Mesenchymal stem cell (in vitro differentiated cells and primary cell): ENCODE results near the gene SLC49A3.

Source experiments
- DNase-seq: peaks from one replicate; pipeline ENCODE4 v3.0.0-alpha.2; 2013
- H2AFZ ChIP-seq: one replicate; pipeline ENCODE4 v1.6.1; 2013; ENCODE audit warnings: low read depth, mild to moderate bottlenecking, control low read depth, inconsistent platforms, low read length, moderate library complexity
- H2AK5ac ChIP-seq: 2 replicates; pipeline ENCODE4 v1.6.1; 2013; ENCODE audit warnings: low read length, moderate library complexity, mild to moderate bottlenecking, inconsistent platforms; ENCODE audit not compliant: severe bottlenecking
- H2BK120ac ChIP-seq: one replicate; pipeline ENCODE4 v1.6.1; 2013; ENCODE audit warnings: low read depth, mild to moderate bottlenecking, inconsistent platforms, low read length, moderate library complexity
- H2BK12ac ChIP-seq, 2 experiments: one replicate each; pipeline ENCODE4 v1.6.1; 2013; ENCODE audit warnings: inconsistent platforms in 2 of 2, low read length in 2 of 2, mild to moderate bottlenecking in 2 of 2, moderate library complexity in 2 of 2, control low read depth in 1 of 2
- H2BK15ac ChIP-seq: one replicate; pipeline ENCODE4 v1.6.1; 2013; ENCODE audit warnings: mild to moderate bottlenecking, low read depth, inconsistent platforms; ENCODE audit not compliant: poor library complexity, severe bottlenecking
- H2BK5ac ChIP-seq: 2 replicates; pipeline ENCODE4 v1.6.1; 2013; ENCODE audit warnings: low read depth, mild to moderate bottlenecking, low read length, control low read depth, inconsistent platforms; ENCODE audit not compliant: poor library complexity, severe bottlenecking
- H3K14ac ChIP-seq, 2 experiments: one replicate each; pipeline ENCODE4 v1.6.1; 2013; ENCODE audit warnings: inconsistent platforms in 2 of 2, low read length in 2 of 2, control low read depth in 1 of 2, mild to moderate bottlenecking in 1 of 2, moderate library complexity in 1 of 2
- H3K18ac ChIP-seq, 2 experiments: one replicate each; pipeline ENCODE4 v1.6.1; 2013; ENCODE audit warnings: inconsistent platforms in 2 of 2, low read length in 2 of 2, control low read depth in 1 of 2, low read depth in 1 of 2, mild to moderate bottlenecking in 1 of 2
- H3K23ac ChIP-seq, 2 experiments: one replicate each; pipeline ENCODE4 v1.6.1; 2013; ENCODE audit warnings: inconsistent platforms in 2 of 2, low read length in 2 of 2, mild to moderate bottlenecking in 2 of 2, moderate library complexity in 2 of 2, control low read depth in 1 of 2
- H3K27ac ChIP-seq: 2 replicates; pipeline ENCODE4 v1.5.1; 2013; ENCODE audit warnings: mild to moderate bottlenecking, moderate library complexity, low read length, control low read depth, inconsistent platforms; ENCODE audit not compliant: poor library complexity, severe bottlenecking
- H3K27me3 ChIP-seq, 2 experiments: 2 replicates each; pipeline versions ENCODE4 v1.6.1 to v1.7.0; 2013; ENCODE audit warnings: low read length in 2 of 2, mild to moderate bottlenecking in 2 of 2, moderate library complexity in 2 of 2, control low read depth in 1 of 2, inconsistent platforms in 1 of 2; ENCODE audit not compliant: control insufficient read depth in 1 of 2, insufficient read depth in 1 of 2
- H3K36me3 ChIP-seq, 2 experiments: 2 replicates each; pipeline versions ENCODE4 v1.6.1 to v1.7.0; 2013; ENCODE audit warnings: low read length in 2 of 2, control low read depth in 1 of 2, inconsistent platforms in 1 of 2, low read depth in 1 of 2, mild to moderate bottlenecking in 1 of 2; ENCODE audit not compliant: insufficient read depth in 2 of 2, control insufficient read depth in 1 of 2
- H3K4ac ChIP-seq, 2 experiments: one replicate each; pipeline ENCODE4 v1.6.1; 2013; ENCODE audit warnings: inconsistent platforms in 2 of 2, low read length in 2 of 2, mild to moderate bottlenecking in 2 of 2, moderate library complexity in 2 of 2, control low read depth in 1 of 2, low read depth in 1 of 2
- H3K4me1 ChIP-seq: 2 replicates; pipeline ENCODE4 v1.6.1; 2013; ENCODE audit warnings: low read depth, low read length, control low read depth; ENCODE audit not compliant: control insufficient read depth, insufficient read depth
- H3K4me2 ChIP-seq: 2 replicates; pipeline ENCODE4 v1.6.1; 2013; ENCODE audit warnings: low read length, mild to moderate bottlenecking, inconsistent platforms; ENCODE audit not compliant: poor library complexity, severe bottlenecking
- H3K4me3 ChIP-seq, 2 experiments: 2 replicates each; pipeline versions ENCODE4 v1.5.1 to v1.7.0; 2013; ENCODE audit warnings: low read length in 2 of 2, mild to moderate bottlenecking in 2 of 2, control low read depth in 1 of 2, low read depth in 1 of 2; ENCODE audit not compliant: insufficient read depth in 1 of 2
- H3K79me1 ChIP-seq: replicated peaks from 2 replicates; pipeline ENCODE4 v1.6.1; 2013; ENCODE audit warnings: mild to moderate bottlenecking, control low read depth, low read length, inconsistent platforms; ENCODE audit not compliant: poor library complexity, severe bottlenecking
- H3K9ac ChIP-seq: 2 replicates; pipeline ENCODE4 v1.7.0; 2013; ENCODE audit warnings: mild to moderate bottlenecking, low read length, moderate library complexity
- H3K9me3 ChIP-seq: 2 replicates; pipeline ENCODE4 v1.7.0; 2013; ENCODE audit warnings: mild to moderate bottlenecking, low read length; ENCODE audit not compliant: control insufficient read depth
- H4K8ac ChIP-seq: one replicate; pipeline ENCODE4 v1.6.1; 2013; ENCODE audit warnings: inconsistent platforms, mild to moderate bottlenecking, low read length, moderate library complexity
- H4K91ac ChIP-seq: one replicate; pipeline ENCODE4 v1.6.1; 2013; ENCODE audit warnings: mild to moderate bottlenecking, low read length, inconsistent platforms
- WGBS: methylation state at CpG from one replicate; pipeline ENCODE4 v1.1.7; 2013; ENCODE audit warnings: mixed read lengths; 5-methylcytosine and 5-hydroxymethylcytosine counted together

SLC49A3 gene

DNA sequence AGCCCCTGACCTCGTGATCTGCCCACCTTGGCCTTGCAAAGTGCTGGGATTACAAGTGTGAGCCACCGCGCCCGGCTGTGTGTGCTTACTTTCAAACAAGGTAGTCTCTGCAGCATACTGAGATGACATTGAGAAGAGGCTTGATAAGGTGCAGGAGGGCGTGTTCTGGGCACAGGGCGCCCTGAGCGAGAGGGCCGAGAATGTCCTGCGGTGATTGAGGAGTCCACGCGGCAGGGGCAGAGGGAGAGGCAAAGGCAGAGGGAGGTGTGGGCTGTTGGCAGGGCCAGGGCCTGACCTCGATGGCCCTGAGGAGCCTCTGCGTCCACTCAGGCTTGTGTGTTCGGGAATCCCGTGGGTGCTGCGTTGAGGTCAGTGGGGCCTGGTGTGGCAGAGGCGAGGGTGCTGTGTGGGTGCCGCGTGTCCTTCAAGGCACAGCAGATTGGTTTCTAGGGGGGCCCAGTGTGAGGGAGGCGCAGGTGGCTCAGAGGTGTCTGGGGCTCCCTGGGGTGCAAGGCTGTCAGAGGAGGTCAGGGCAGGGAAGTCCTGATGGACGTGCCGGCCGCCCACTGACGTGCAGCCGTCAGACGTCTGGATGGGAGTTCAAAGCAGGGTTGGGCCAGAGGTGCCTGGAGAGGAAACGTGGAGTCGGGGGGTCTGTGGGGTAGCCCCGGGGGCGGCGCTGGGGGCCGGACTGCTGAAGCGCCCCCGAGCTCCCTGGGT, 28.8 kb upstream of the SLC49A3 start:
- H2BK15ac ChIP-seq = no peak overlapping the region
- H3K4me1 ChIP-seq = peaks cover 47% of the 10 kb centered on the region
- H3K4me3 ChIP-seq = no peak overlapping the region
- 94% methylated on average over 34 of the region's 34 CpGs for WGBS
- H3K9ac ChIP-seq = no peak overlapping the region
- no peak overlapping the region for H3K4ac ChIP-seq
- no peak overlapping the region for H3K18ac ChIP-seq
- H3K79me1 ChIP-seq = peaks cover 6% of the 10 kb centered on the region
- peaks cover 8 to 67% of the 10 kb centered on the region in 2 experiments for H3K36me3 ChIP-seq
- H3K27me3 ChIP-seq = no peaks in the 10 kb centered on the region
- H3K14ac ChIP-seq = no peak overlapping the region
- H2AK5ac ChIP-seq = no peak overlapping the region
- H4K91ac ChIP-seq = no peak overlapping the region
- H2BK5ac ChIP-seq = no peak overlapping the region
- no peaks in the 10 kb centered on the region for H3K9me3 ChIP-seq
- no peak overlapping the region for H2BK120ac ChIP-seq
- H2AFZ ChIP-seq = no peak overlapping the region
- no peak overlapping the region for H3K27ac ChIP-seq
- no peak overlapping the region for H3K23ac ChIP-seq
- H4K8ac ChIP-seq = no peak overlapping the region
- H2BK12ac ChIP-seq = no peak overlapping the region
- H3K4me2 ChIP-seq = no peak overlapping the region
- DNase-seq = no peak

DNA sequence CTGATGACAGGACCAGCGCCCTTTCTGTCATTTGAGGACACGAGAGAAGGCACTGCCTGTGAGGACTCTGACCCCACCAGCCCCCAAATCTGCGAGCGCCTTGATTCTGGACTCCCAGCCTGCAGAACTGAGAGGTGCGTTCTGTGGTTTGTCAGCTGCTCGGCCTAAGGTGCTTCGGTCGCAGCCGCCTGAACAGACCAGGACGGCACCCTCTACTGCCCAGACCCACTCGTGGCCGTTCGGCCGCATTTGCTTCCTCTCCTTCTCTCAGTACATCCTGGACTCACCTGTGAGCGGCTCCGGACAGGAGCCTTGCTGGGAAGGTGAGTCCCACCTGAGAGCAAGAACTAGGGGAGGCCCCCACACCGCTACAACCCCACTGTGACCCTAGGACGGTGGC, 25.1 kb upstream of the SLC49A3 start:
- Histone ChIP-seq H3K23ac (no peak overlapping the region), H3K79me1 (no peaks in the 10 kb centered on the region), H2AFZ (no peak overlapping the region), H3K4me2 (no peak overlapping the region), H3K27ac (no peak overlapping the region), H3K4ac (no peak overlapping the region), H3K14ac (no peak overlapping the region), H4K91ac (no peak overlapping the region), H3K4me3 (no peak overlapping the region), H2BK120ac (no peak overlapping the region), H2BK15ac (no peak overlapping the region), H3K9me3 (no peaks in the 10 kb centered on the region), H4K8ac (no peak overlapping the region), H2BK5ac (no peak overlapping the region), H3K9ac (no peak overlapping the region), H3K27me3 (no peaks in the 10 kb centered on the region), H3K36me3 (peaks cover 11 to 41% of the 10 kb centered on the region in 2 experiments), H2AK5ac (no peak overlapping the region), H3K18ac (no peak overlapping the region), H3K4me1 (peaks cover 32% of the 10 kb centered on the region), H2BK12ac (no peak overlapping the region)
- no peak for DNase-seq
- 98% methylated on average over 18 of the region's 18 CpGs for WGBS

DNA sequence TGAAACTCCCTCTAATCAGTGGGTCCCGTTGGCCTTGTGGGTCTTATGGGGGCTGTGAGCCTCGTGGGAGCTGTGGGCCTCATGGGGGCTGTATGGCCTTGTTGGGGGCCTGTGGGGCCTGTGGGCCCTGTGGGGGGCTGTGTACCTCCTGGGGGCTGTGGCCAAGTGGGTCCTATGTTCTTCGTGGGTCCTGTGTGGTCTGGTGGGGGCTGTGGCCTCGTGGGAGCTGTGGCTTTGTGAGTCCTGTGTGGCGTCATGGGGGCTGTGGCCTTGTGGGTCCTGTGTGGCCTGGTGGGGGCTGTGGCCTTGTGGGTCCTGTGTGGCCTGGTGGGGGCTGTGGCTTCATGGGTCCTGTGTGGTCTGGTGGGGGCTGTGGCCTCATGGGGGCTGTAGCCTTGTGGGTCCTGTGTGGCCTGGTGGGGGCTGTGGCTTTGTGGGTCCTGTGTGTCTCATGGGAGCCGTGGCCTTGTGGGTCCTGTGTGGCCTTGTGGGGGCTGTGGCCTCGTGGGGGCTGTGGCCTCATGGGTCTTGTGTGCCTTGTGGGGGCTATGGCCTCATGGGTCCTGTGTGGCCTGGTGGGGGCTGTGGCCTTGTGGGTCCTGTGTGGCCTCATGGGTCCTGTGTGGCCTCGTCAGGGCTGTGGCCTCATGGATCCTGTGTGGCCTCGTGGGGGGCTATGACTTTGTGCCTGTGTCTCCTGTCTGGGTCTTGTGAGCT, 24.1 kb upstream of the SLC49A3 start:
- no peak overlapping the region for H2BK120ac ChIP-seq
- no peaks in the 10 kb centered on the region for H3K27me3 ChIP-seq
- H3K4ac ChIP-seq = no peak overlapping the region
- no peak overlapping the region for H4K91ac ChIP-seq
- H3K27ac ChIP-seq = no peak overlapping the region
- H3K4me3 ChIP-seq = no peak overlapping the region
- H2BK12ac ChIP-seq = no peak overlapping the region
- no peak overlapping the region for H2BK15ac ChIP-seq
- peaks cover 11 to 44% of the 10 kb centered on the region in 2 experiments for H3K36me3 ChIP-seq
- H2AK5ac ChIP-seq = no peak overlapping the region
- H2AFZ ChIP-seq = no peak overlapping the region
- H3K4me1 ChIP-seq = peaks cover 35% of the 10 kb centered on the region
- H3K79me1 ChIP-seq = no peaks in the 10 kb centered on the region
- no peak overlapping the region for H3K4me2 ChIP-seq
- no peak overlapping the region for H3K23ac ChIP-seq
- no peak overlapping the region for H3K18ac ChIP-seq
- H4K8ac ChIP-seq = peak overlapping the region; percentile 73
- no peak for DNase-seq
- no peak overlapping the region for H3K14ac ChIP-seq
- H2BK5ac ChIP-seq = no peak overlapping the region
- no peak overlapping the region for H3K9ac ChIP-seq
- 97% methylated on average over 9 of the region's 9 CpGs for WGBS
- no peaks in the 10 kb centered on the region for H3K9me3 ChIP-seq

DNA sequence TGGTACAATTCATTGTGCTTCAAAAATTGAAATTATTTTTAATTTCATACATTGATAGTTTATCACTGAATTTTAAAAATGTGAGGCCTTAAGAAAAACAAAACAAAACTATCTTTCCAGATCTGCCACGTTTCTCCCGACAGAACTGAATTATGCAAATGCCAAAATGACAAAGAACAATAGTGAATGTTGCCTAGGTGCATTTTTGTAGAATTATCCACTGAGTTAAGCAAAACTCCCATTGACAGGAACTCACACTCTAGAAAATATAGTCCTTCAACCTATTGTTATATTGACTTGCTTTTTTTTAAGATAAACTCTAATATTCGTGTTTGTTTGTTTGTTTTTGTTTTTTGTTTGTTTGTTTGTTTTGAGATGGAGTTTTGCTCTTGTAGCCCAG, 23.1 kb upstream of the SLC49A3 start:
- Histone ChIP-seq H2AK5ac (no peak overlapping the region), H2AFZ (no peak overlapping the region), H3K4me1 (peaks cover 37% of the 10 kb centered on the region), H3K4me3 (no peak overlapping the region), H4K91ac (no peak overlapping the region), H3K9me3 (no peaks in the 10 kb centered on the region), H3K27me3 (no peaks in the 10 kb centered on the region), H3K79me1 (no peaks in the 10 kb centered on the region), H3K4me2 (no peak overlapping the region), H3K23ac (no peak overlapping the region), H3K18ac (no peak overlapping the region), H2BK15ac (no peak overlapping the region), H2BK5ac (no peak overlapping the region), H2BK120ac (no peak overlapping the region), H4K8ac (no peak overlapping the region), H2BK12ac (no peak overlapping the region), H3K9ac (no peak overlapping the region), H3K27ac (no peak overlapping the region), H3K14ac (no peak overlapping the region), H3K4ac (no peak overlapping the region), H3K36me3 (peaks cover 11 to 37% of the 10 kb centered on the region in 2 experiments)
- 83% methylated on average over 1 of the region's 3 CpGs for WGBS
- no peak for DNase-seq
